Measurements from ENCODE around the gene FGF18.

Gene FGF18

GRCh38 chr5:171445644-171446516 lies 26.4 kb downstream of the FGF18 start:
- DNase-seq = no peak

DNA sequence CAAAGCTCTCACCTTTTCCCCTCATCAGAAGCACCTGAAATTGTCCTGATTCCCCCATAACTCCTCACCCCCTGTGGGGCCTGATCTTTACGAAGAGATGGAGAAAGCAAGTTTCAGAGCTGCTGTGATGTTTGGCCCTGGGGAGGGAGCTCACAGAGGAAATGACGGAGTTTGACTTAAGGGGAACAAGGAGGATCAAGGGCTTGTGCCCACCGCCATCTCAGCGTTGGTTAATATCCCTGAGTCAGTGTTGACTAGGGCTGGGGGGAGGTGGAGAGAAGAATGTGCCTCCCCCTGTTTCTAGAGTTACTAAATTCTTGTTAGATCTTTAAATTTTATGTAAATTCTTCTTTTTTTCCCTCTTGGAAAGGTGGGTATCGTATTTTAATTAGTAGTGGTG lies 27.8 kb downstream of the FGF18 start:
- no peak for DNase-seq

DNA sequence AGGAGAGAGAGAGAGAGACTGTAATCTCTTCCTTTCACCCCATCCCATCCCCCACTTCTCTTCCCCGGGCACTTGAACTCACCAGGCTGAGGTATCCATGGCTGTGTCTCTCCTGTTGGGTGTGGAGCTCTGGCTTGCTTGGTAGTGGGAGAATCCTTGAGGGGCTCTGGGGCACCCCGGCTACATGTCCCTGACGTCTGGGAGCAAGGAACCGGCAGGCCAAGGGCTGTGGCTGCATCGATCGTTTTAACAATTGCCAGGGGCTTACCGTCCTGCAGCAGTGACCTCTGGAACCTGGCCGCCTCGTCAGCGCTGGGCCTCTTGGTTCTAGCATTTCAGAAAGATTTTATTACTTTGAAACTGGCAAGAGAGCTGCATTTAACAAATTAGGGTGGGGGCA lies 30.0 kb downstream of the FGF18 start:
- no peak for DNase-seq

- no peak for DNase-seq
These were observed 31.2 kb downstream of the FGF18 start for GRCh38 chr5:171450423-171451331.

DNA sequence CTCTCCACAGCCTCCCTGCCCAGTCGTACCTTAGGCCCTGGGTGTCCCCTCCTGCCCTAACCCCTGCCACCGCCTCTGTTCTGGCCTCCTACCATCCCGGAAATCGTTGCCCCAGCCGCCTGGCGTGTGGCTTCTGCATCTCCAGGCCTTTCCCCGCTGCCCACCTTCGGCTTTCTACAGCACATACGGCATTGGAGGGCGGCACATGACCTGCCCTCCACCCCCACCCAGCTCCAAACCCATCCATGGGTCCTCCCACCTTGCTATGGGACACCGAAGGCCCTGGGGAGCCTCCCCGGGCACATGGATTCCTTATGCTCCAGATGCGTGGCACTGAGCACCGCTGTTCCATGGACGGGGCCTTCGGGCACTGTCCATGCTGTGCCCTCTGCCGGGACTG lies 32.0 kb downstream of the FGF18 start:
- no peak for DNase-seq

GRCh38 chr5:171453056-171453725 lies 33.7 kb downstream of the FGF18 start:
- DNase-seq = no peak

DNA sequence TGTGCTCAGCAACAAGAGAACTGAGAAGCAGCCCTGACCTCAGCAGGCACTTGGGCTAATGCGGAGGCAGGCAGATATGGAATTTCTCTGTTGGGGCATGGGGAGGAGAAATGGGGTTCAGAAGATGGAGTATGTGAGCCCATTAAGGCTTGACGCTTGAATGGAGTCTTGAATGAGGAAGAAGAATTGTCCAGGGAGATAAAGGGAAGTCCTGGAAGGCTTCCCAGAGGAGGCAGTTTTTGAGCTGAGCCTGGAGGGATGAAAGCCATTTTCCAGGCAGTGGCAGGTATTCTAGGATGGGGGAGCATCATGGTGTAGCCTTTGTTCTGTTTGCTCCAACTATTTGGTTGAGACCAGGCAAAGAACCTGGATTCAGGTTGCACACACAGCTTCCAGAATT lies 34.5 kb downstream of the FGF18 start:
- no peak for DNase-seq

DNA sequence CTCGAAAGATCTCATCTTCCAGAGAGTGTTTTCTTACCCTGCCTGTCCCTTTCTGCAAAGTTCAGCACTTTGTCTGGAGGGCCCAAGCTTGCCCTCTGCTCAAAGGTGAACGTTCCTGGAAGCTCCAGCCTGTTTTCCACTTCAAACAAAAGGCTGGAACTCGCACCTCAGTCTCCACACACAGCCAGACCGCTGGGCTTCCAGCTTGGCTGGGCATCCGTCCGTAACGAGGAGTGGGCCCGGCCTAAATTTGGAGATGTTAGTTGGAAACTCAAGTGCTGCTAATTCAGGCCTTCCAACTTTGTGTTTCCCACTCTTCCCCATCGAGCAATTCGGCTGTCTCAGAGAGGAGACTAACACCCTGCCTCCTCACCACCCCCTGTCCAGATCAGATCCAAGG lies 35.1 kb downstream of the FGF18 start:
- DNase-seq = no peak

GRCh38 chr5:171455522-171455921 lies 36.1 kb downstream of the FGF18 start:
- DNase-seq = no peak

DNA sequence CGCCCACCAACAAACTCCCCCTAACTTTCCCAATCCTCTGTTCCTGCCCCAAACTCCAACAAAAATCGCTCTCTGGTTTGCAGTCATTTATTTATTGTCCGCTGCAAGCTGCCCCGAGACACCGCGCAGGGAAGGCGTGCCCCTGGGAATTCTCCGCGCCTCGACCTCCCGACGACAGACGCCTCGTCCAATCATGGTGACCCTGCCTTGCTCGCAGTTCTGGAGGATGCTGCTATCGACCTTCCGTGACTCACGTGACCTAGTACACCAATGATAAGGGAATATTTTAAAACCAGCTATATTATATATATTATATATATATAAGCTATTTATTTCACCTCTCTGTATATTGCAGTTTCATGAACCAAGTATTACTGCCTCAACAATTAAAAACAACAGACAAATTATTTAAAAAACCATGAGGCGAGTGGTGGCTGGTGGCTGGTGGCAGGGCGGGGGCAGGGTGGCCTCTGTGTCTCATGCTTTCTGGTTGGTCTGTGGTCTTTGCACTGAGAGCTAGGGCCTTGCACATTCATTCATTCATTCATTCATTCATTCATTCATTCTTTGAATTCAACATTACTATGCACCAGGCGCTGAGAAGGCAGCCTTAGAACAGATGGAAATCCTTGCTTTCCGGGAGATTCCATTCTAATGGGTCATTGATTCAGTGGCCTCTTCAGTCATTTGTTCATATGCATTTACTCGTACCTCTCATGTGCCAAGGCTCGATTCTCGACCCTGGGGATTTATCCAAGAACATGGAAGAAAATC lies 37.9 kb downstream of the FGF18 start:
- no peak for DNase-seq

GRCh38 chr5:171459839-171460238 lies 40.4 kb downstream of the FGF18 start:
- no peak for DNase-seq

DNA sequence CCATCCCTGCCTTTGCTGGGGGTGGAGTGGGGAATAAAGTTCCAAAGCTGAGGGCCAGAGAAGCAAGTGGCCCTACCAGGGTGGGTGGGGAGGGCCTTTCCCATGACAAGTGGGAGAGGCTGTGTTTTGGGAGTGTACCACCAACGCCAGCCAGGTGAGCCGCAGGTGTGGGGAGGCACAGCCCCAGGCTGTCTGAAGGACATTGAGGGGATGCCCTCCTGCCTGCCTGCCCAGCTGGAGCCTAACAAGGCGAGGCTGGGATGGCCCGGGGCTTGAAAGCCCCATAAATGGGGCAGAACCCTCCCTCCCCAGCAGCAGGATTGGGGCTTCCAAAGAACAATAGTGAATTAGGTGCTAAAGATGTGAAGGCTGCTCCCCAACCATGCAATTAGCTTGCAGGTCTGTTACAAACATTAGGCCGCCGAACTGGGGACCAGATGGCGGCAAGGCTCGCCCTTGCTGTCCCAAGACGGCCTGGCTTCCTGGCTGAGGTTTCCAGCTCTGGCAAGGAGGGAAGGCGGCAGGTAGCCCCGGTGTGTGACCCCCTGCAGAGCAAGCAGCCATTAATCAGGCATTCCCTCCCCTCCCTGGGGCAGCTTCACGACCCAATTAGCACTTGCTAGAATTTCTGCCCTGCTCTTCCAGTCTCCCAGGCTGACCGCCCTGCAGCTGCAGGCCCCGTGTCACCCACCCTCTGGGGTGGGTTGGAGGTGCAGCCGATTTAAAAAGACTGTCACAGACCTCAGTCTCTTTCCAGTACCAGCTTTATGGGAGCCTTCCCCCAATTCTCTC lies 42.9 kb downstream of the FGF18 start:
- DNase-seq = no peak

DNA sequence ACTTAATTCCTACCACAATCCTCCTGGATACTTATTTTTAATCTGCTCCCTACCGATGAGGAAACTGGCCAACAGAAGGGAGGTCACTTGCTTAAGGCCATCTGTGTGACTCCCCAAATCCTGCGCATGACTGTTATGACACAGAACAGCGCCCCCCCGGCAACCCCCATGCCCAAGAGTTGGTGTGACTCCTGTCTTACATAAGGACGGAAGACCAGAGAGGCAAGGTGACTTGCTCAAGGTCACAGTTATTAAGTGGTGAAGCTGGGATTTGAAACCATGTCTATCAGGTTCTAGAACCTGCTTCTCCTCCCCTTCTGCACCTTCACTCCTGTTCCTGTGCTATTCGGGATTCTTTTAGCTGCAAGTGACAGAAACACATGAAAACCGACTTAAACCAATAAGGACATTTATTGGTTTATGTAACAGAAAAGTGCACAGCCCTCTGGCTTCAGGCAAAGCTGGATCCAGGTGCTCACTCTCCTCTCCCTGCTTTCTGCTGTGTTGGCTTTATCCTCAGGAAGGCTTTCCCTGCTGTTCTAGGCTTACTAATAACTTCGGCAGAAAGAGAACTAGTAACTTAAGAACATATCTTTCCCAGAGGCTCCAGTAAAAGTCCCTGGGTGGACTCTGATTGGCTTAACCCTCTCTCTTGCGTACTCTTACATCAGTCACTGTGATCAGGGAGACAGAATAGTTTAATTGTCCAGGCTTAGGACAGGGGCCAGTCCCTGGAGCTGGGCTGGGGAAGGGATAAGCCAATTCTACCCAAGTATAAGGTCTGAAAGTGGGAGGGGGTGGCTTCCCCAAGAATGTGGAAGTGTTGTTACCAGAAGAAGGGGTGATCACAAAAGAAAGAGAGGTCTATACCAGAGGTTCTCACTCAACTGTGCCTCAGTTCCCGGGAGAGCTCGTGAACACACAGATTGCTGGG lies 43.7 kb downstream of the FGF18 start:
- no peak for DNase-seq

DNA sequence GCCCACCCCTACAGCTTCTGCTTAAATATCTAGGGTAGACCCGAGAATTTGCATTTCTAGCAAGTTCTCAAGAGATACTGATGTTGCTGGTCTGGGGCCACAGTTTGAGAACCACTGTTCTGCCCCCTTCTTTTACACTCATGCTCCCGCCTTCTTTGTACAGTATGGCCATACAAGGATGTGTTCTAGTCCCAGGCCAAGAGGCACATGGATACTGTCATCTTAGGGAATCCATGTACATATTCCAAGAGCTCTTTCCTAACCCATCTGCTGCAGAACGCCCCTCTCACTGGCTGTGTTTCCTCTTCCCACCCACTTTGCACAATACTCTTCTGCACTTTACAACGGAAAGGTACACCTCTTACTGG lies 44.4 kb downstream of the FGF18 start:
- no peak for DNase-seq

DNA sequence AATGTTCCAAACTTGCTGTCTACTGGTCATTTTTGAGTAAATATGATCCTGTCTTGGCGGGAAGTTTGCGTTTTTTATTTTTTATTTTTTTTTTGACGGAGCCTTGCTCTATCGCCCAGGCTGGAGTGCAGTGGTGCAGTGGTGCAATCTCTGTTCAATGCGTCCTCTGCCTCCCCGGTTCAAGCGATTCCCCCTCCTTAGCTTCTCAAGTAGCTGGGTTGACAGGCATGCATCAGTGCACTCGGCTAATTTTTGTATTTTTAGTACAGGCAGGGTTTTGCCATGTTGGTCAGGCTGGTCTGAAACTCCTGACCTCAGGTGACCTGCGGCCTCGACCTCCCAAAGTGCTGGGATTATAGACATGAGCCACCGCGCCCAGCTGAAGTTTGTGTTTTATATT lies 45.4 kb downstream of the FGF18 start:
- no peak for DNase-seq

- DNase-seq = no peak
These were observed 47.7 kb downstream of the FGF18 start for GRCh38 chr5:171467107-171467506.

DNA sequence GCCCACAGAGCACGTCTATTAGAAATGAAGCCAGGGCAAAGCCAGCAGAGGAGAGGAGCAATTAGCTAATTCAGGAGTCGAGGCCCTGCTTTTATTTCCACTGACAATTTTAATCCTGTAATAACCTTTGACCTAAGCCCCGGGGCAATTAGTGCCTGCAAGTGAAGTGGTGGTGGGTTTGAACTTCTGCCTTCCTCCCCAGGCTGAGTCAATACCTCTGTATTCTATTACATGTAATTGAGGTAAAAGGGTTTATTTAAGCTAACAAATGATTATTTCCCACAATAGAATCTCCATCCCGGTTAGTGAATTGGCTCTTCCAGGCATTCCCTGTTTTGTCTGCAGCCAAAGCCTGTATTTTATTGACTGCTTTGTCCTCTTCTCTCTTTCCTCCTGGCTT lies 49.9 kb downstream of the FGF18 start:
- DNase-seq = no peak

DNA sequence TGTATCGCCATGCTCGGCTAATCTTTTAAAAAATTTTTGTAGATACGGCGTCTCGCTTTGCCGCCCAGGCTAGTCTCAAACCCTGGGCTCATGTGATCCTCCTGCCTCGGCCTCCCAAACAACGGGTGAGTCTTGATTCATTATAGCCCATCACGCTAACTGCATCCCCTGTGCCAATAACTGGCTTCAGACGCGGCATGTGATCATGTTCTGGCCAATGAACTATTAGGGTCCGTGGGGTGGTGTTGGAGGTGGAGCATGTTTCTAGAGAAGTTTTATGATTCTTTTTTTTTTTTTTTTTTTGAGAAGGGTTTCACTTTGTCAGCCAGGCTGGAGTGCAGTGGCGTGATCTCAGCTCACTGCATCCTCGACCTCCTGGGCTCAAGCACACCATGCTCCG lies 51.0 kb downstream of the FGF18 start:
- no peak for DNase-seq

GRCh38 chr5:171474230-171474813 lies 54.9 kb downstream of the FGF18 start:
- no peak for DNase-seq

- no peak for DNase-seq
These were observed 56.1 kb downstream of the FGF18 start for GRCh38 chr5:171475596-171475995.
